ENCODE data around the gene TMEM131.
A peak's percentile ranks its signal among the peaks of the same experiment; 100 is the strongest.
"Not testable (repeated sequence)": the region's sequence is repeated elsewhere in the genome, so short reads cannot be mapped to it uniquely, and the experiment has no call there.

Gene TMEM131

GRCh38 chr2:97868986-97869721, 126.6 kb downstream of the TMEM131 start:
- peak; percentile 84 for DNase-seq (ENCODE audit: low read depth)

GRCh38 chr2:97863829-97864228, 131.9 kb downstream of the TMEM131 start:
- DNase-seq (ENCODE audit: low read depth), result no peak

- DNase-seq (ENCODE audit: low read depth), result no peak
Observed at GRCh38 chr2:97861177-97861576, 134.6 kb downstream of the TMEM131 start.

- no peak for DNase-seq (ENCODE audit: low read depth)
Observed at GRCh38 chr2:97858442-97858841, 137.3 kb downstream of the TMEM131 start.

- no peak for DNase-seq (ENCODE audit: low read depth)
Observed at GRCh38 chr2:97857553-97857952, 138.2 kb downstream of the TMEM131 start.

GRCh38 chr2:97853057-97853456, 142.7 kb downstream of the TMEM131 start:
- not testable (repeated sequence) for DNase-seq (ENCODE audit: low read depth)

GRCh38 chr2:97851172-97851571, 144.6 kb downstream of the TMEM131 start:
- no peak for DNase-seq (ENCODE audit: low read depth)

- no peak for DNase-seq (ENCODE audit: low read depth)
Observed at GRCh38 chr2:97849881-97850528, 145.7 kb downstream of the TMEM131 start.

- DNase-seq (ENCODE audit: low read depth), result no peak
Observed at GRCh38 chr2:97848306-97848705, 147.4 kb downstream of the TMEM131 start.

GRCh38 chr2:97846716-97847115, 149.0 kb downstream of the TMEM131 start:
- DNase-seq (ENCODE audit: low read depth), result not testable (repeated sequence)

GRCh38 chr2:97845818-97846217, 149.9 kb downstream of the TMEM131 start:
- no peak for DNase-seq (ENCODE audit: low read depth)

GRCh38 chr2:97845133-97845532, 150.6 kb downstream of the TMEM131 start:
- no peak for DNase-seq (ENCODE audit: low read depth)

GRCh38 chr2:97844311-97844859, 151.4 kb downstream of the TMEM131 start:
- DNase-seq (ENCODE audit: low read depth), result no peak

GRCh38 chr2:97840198-97840597, 155.6 kb downstream of the TMEM131 start:
- no peak for DNase-seq (ENCODE audit: low read depth)

GRCh38 chr2:97834610-97835009, 161.1 kb downstream of the TMEM131 start:
- DNase-seq (ENCODE audit: low read depth), result no peak

- no peak for DNase-seq (ENCODE audit: low read depth)
Observed at GRCh38 chr2:97831121-97831520, 164.6 kb downstream of the TMEM131 start.

GRCh38 chr2:97829255-97829654, 166.5 kb downstream of the TMEM131 start:
- not testable (repeated sequence) for DNase-seq (ENCODE audit: low read depth)

GRCh38 chr2:97827013-97827412, 168.7 kb downstream of the TMEM131 start:
- not testable (repeated sequence) for DNase-seq (ENCODE audit: low read depth)

- DNase-seq (ENCODE audit: low read depth), result not testable (repeated sequence)
Observed at GRCh38 chr2:97826266-97826847, 169.4 kb downstream of the TMEM131 start.

- DNase-seq (ENCODE audit: low read depth), result not testable (repeated sequence)
Observed at GRCh38 chr2:97824011-97824410, 171.7 kb downstream of the TMEM131 start.

GRCh38 chr2:97821862-97822261, 173.9 kb downstream of the TMEM131 start:
- not testable (repeated sequence) for DNase-seq (ENCODE audit: low read depth)

- no peak for DNase-seq (ENCODE audit: low read depth)
Observed at GRCh38 chr2:97819754-97820153, 176.0 kb downstream of the TMEM131 start.

- no peak for DNase-seq (ENCODE audit: low read depth)
Observed at GRCh38 chr2:97816411-97816810, 179.3 kb downstream of the TMEM131 start.
